ENCODE data around the gene BAG1. TPM values are rescaled to one million over a fixed set of nuclear protein-coding genes. Genes with fewer than 3 reads are reported as not detected.

The BAG1 gene
- total and polyA plus RNA-seq, 2 of the 13 experiments (the other 11 are each of a cell fraction or from before 2014, with no cell fraction given) = 23.1 to 59.5 TPM

DNA sequence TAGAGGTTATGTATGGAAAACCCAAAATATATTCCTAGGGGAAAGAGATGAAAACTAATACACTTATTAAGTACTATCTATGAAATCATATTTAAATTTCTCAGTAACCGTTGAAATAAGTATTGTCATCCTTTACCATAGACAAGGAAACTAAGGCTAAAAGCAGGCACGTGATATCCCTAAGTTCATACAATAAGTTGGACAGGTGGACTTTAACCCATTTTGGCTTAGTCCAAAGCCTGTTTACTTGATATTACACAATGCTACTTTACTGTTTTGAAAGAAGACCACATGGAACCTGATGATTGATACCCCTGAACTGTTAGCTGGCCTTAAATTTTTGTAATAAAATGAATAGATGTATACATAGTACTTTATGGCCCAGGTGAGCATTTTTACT, 29.3 kb upstream of the BAG1 start (continued):
- TF ChIP-seq NFE2L1 (CRISPR knock-in tag; IDR thresholded peaks at IDR 0.05; ENCODE audit: borderline replicate concordance) (no peak), BHLHE40 (IDR thresholded peaks at IDR 0.05; ENCODE audit: low read length) (peak; percentile 93), ZNF563 (CRISPR knock-in tag; IDR thresholded peaks at IDR 0.05) (no peak), ERF (CRISPR knock-in tag; IDR thresholded peaks at IDR 0.05) (no peak), ZNF589 (CRISPR knock-in tag; conservative IDR thresholded peaks at IDR 0.05) (no peak), FOXO1 (CRISPR knock-in tag; IDR thresholded peaks at IDR 0.05) (peak; percentile 89), REPIN1 (CRISPR knock-in tag; IDR thresholded peaks at IDR 0.05; ENCODE audit: borderline replicate concordance, low read depth) (0 out of 2 replicates have a peak, but pooled peaks have one; percentile 37), ARNT (IDR thresholded peaks at IDR 0.05) (no peak), PRPF4 (IDR thresholded peaks at IDR 0.05; ENCODE audit: low read depth, low read length, poor library complexity, severe bottlenecking) (no peak), ASH2L (IDR thresholded peaks at IDR 0.05; ENCODE audit: insufficient read length, low read depth, low read length) (peak; percentile 51), CREB1 (IDR thresholded peaks at IDR 0.05) (no peak), CREB1 (CRISPR knock-in tag; IDR thresholded peaks at IDR 0.05) (peak; percentile 65), SMAD9 (CRISPR knock-in tag; IDR thresholded peaks at IDR 0.05) (no peak), NCOR1 (IDR thresholded peaks at IDR 0.05; ENCODE audit: borderline replicate concordance, low read length) (peak; percentile 90; the same call in 1 of the 2 replicates), SOX6 (IDR thresholded peaks at IDR 0.05) (no peak), SOX6 (CRISPR knock-in tag; IDR thresholded peaks at IDR 0.05) (peak; percentile 83), ZKSCAN8 (CRISPR knock-in tag; IDR thresholded peaks at IDR 0.05; ENCODE audit: borderline replicate concordance) (peak; percentile 41; the same call in 1 of the 2 replicates), JUN (CRISPR knock-in tag; IDR thresholded peaks at IDR 0.05) (no peak), CREM (IDR thresholded peaks at IDR 0.05) (peak; percentile 54), CREM (CRISPR knock-in tag; IDR thresholded peaks at IDR 0.05) (no peak), ZNF652 (CRISPR knock-in tag; IDR thresholded peaks at IDR 0.05; ENCODE audit: borderline replicate concordance, low read depth) (peak; percentile 72), ARHGAP35 (CRISPR knock-in tag; IDR thresholded peaks at IDR 0.05; ENCODE audit: borderline replicate concordance) (no peak), ZNF350 (CRISPR knock-in tag; IDR thresholded peaks at IDR 0.05; ENCODE audit: borderline replicate concordance, low read depth) (no peak), DMAP1 (CRISPR knock-in tag; IDR thresholded peaks at IDR 0.05) (peak; percentile 82), KAT8 (CRISPR knock-in tag; IDR thresholded peaks at IDR 0.05) (peak; percentile 48), SETDB1 (CRISPR knock-in tag; IDR thresholded peaks at IDR 0.05; ENCODE audit: borderline replicate concordance) (no peak), BRD4 (CRISPR knock-in tag; IDR thresholded peaks at IDR 0.05) (no peak)
- TF ChIP-seq, protein P1, sequence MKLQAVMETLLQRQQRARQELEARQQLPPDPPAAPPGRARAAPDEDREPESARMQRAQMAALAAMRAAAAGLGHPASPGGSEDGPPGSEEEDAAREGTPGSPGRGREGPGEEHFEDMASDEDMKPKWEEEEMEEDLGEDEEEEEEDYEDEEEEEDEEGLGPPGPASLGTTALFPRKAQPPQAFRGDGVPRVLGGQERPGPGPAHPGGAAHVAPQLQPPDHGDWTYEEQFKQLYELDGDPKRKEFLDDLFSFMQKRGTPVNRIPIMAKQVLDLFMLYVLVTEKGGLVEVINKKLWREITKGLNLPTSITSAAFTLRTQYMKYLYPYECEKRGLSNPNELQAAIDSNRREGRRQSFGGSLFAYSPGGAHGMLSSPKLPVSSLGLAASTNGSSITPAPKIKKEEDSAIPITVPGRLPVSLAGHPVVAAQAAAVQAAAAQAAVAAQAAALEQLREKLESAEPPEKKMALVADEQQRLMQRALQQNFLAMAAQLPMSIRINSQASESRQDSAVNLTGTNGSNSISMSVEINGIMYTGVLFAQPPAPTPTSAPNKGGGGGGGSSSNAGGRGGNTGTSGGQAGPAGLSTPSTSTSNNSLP (IDR thresholded peaks at IDR 0.05; ENCODE audit: low read depth, low read length) = peak; percentile 29; the same call in 1 of the 2 replicates
- TF ChIP-seq, protein P2, sequence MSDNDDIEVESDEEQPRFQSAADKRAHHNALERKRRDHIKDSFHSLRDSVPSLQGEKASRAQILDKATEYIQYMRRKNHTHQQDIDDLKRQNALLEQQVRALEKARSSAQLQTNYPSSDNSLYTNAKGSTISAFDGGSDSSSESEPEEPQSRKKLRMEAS (IDR thresholded peaks at IDR 0.05) = peak; percentile 82
- TF ChIP-seq, protein P3, sequence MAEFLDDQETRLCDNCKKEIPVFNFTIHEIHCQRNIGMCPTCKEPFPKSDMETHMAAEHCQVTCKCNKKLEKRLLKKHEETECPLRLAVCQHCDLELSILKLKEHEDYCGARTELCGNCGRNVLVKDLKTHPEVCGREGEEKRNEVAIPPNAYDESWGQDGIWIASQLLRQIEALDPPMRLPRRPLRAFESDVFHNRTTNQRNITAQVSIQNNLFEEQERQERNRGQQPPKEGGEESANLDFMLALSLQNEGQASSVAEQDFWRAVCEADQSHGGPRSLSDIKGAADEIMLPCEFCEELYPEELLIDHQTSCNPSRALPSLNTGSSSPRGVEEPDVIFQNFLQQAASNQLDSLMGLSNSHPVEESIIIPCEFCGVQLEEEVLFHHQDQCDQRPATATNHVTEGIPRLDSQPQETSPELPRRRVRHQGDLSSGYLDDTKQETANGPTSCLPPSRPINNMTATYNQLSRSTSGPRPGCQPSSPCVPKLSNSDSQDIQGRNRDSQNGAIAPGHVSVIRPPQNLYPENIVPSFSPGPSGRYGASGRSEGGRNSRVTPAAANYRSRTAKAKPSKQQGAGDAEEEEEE (CRISPR knock-in tag; IDR thresholded peaks at IDR 0.05; ENCODE audit: borderline replicate concordance) = no peak
- TF ChIP-seq, protein P4, sequence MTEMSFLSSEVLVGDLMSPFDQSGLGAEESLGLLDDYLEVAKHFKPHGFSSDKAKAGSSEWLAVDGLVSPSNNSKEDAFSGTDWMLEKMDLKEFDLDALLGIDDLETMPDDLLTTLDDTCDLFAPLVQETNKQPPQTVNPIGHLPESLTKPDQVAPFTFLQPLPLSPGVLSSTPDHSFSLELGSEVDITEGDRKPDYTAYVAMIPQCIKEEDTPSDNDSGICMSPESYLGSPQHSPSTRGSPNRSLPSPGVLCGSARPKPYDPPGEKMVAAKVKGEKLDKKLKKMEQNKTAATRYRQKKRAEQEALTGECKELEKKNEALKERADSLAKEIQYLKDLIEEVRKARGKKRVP (CRISPR knock-in tag; IDR thresholded peaks at IDR 0.05) = no peak

Measured in HepG2 (cell line).